SU-DHL-6 (cell line): ENCODE measurements around the gene LRRC8A.

Source experiments
- H2AFZ ChIP-seq: fragments of 200-600 bp; sonication (generic); 2 replicates; pipeline ENCODE4 v1.6.1; 2014; ENCODE audit warnings: low read depth, mild to moderate bottlenecking, moderate library complexity, mixed read lengths, antibody characterized with exemption, low read length; ENCODE audit not compliant: severe bottlenecking
- H3F3A ChIP-seq: fragments of 200-600 bp; shearing (Covaris generic); 2 replicates; pipeline ENCODE4 v1.6.0; 2016; ENCODE audit warnings: antibody characterized with exemption, mild to moderate bottlenecking; ENCODE audit not compliant: insufficient read depth
- H3K27ac ChIP-seq: fragments of 200-600 bp; sonication (generic); 2 replicates; pipeline ENCODE4 v1.5.1; 2016; ENCODE audit warnings: low read depth, mild to moderate bottlenecking, low read length, moderate library complexity, mixed read lengths
- H3K27me3 ChIP-seq: fragments of 200-600 bp; sonication (generic), shearing (Covaris generic); 2 replicates; pipeline ENCODE4 v1.6.0; 2014; ENCODE audit warnings: mild to moderate bottlenecking, low read length
- H3K36me3 ChIP-seq: fragments of 200-600 bp; sonication (generic); 2 replicates; pipeline ENCODE4 v1.6.1; 2014; ENCODE audit warnings: mild to moderate bottlenecking, low read length, mixed read lengths
- H3K4me2 ChIP-seq: fragments of 300-600, 200-600 bp; shearing (Covaris generic), sonication (generic); 2 replicates; pipeline ENCODE4 v1.6.0; 2014; ENCODE audit warnings: low read length, low read depth, mild to moderate bottlenecking; ENCODE audit not compliant: poor library complexity, severe bottlenecking
- H3K4me3 ChIP-seq: fragments of 200-600 bp; sonication (generic); 2 replicates; pipeline ENCODE4 v1.5.1; 2014; ENCODE audit warnings: antibody characterized with exemption, low read length, mild to moderate bottlenecking, mixed read lengths; ENCODE audit not compliant: insufficient read depth, poor library complexity, severe bottlenecking
- H3K79me2 ChIP-seq: fragments of 200-600 bp; sonication (generic); 2 replicates; pipeline ENCODE4 v1.6.1; 2014; ENCODE audit warnings: mild to moderate bottlenecking, low read length, moderate library complexity; ENCODE audit not compliant: insufficient read depth
- H3K9ac ChIP-seq: fragments of 200-600 bp; sonication (generic); 2 replicates; pipeline ENCODE4 v1.7.0; 2014; ENCODE audit warnings: mild to moderate bottlenecking, low read length
- H3K9me2 ChIP-seq: fragments of 200-600 bp; sonication (generic); replicated peaks from 2 replicates; pipeline ENCODE4 v1.6.1; 2014; ENCODE audit warnings: low read length; ENCODE audit not compliant: insufficient read depth
- H3K9me3 ChIP-seq: fragments of 200-600 bp; sonication (generic); 2 replicates; pipeline ENCODE4 v1.6.1; 2014; ENCODE audit warnings: low read length, mixed read lengths; ENCODE audit not compliant: insufficient read depth
- H4K20me1 ChIP-seq: fragments of 200-600 bp; sonication (generic); 2 replicates; pipeline ENCODE4 v1.6.1; 2014; ENCODE audit warnings: low read depth, mild to moderate bottlenecking, antibody characterized with exemption, low read length, moderate library complexity, mixed read lengths
- CTCF ChIP-seq: fragments of 200-600 bp; sonication (generic); IDR thresholded peaks from one replicate; pipeline ENCODE4 v1.5.1; 2017; ENCODE audit warnings: antibody characterized with exemption, mild to moderate bottlenecking, low read length, moderate library complexity; ENCODE audit not compliant: insufficient read depth, poor library complexity, severe bottlenecking
- EZH2phosphoT487 ChIP-seq: fragments of 200-600 bp; sonication (generic), shearing (Covaris generic); conservative IDR thresholded peaks from 2 replicates; pipeline ENCODE4 v1.6.1; 2018; ENCODE audit warnings: mild to moderate bottlenecking, antibody characterized with exemption, low read length, moderate library complexity, mixed read lengths

Gene LRRC8A

GRCh38 chr9:128893354-128893753 lies 11.4 kb downstream of the LRRC8A start:
- Histone ChIP-seq H3K9ac (no peak overlapping the region), H3K27me3 (no peaks in the 10 kb centered on the region), H3K4me2 (no peak overlapping the region), H3K36me3 (no peaks in the 10 kb centered on the region), H3K9me2 (no peaks in the 10 kb centered on the region), H4K20me1 (no peaks in the 10 kb centered on the region; the same call in 1 of the 2 replicates), H3K9me3 (no peaks in the 10 kb centered on the region), H2AFZ (no peak overlapping the region), H3K4me3 (no peak overlapping the region), H3F3A (no peaks in the 10 kb centered on the region), H3K79me2 (peaks cover 18% of the 10 kb centered on the region), H3K27ac (no peak overlapping the region)
- TF ChIP-seq EZH2phosphoT487 = no peak
- no peak for TF ChIP-seq CTCF

DNA sequence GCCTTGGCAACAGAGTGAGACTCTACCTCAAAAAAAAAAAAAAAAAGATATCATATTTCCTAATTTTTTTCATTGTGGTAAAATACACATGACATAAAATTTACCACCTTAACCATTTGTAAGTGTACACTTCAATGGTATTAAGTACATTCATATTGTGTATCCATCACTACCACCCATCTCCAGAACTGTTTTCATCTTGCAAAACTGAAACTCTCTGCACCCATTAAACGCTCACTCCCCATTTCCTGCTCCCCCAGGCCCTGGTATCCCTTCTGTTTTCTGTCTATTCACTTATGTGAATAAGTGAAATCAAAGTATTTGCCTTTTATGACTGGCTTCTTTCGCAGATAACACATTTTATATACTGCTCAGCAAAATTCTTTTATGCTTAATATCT lies 12.8 kb downstream of the LRRC8A start:
- Histone ChIP-seq H3K79me2 (peaks cover 10% of the 10 kb centered on the region), H3K4me3 (no peak overlapping the region), H4K20me1 (no peaks in the 10 kb centered on the region; the same call in 1 of the 2 replicates), H3K9me3 (no peaks in the 10 kb centered on the region), H3K36me3 (no peaks in the 10 kb centered on the region), H3F3A (no peaks in the 10 kb centered on the region), H3K4me2 (no peak overlapping the region), H2AFZ (no peak overlapping the region), H3K27me3 (no peaks in the 10 kb centered on the region), H3K9me2 (no peaks in the 10 kb centered on the region), H3K27ac (no peak overlapping the region), H3K9ac (no peak overlapping the region)
- no peak for TF ChIP-seq EZH2phosphoT487
- TF ChIP-seq CTCF = no peak

GRCh38 chr9:128895556-128895955 lies 13.6 kb downstream of the LRRC8A start:
- no peaks in the 10 kb centered on the region for H3F3A ChIP-seq
- no peaks in the 10 kb centered on the region for H3K9me3 ChIP-seq
- peaks cover 6% of the 10 kb centered on the region for H3K79me2 ChIP-seq
- TF ChIP-seq EZH2phosphoT487 = no peak
- no peak for TF ChIP-seq CTCF
- no peak overlapping the region for H2AFZ ChIP-seq
- no peaks in the 10 kb centered on the region for H3K36me3 ChIP-seq
- H4K20me1 ChIP-seq = no peaks in the 10 kb centered on the region
- H3K27me3 ChIP-seq = no peaks in the 10 kb centered on the region
- no peak overlapping the region for H3K9ac ChIP-seq
- H3K9me2 ChIP-seq = no peaks in the 10 kb centered on the region
- no peak overlapping the region for H3K27ac ChIP-seq
- H3K4me3 ChIP-seq = no peak overlapping the region
- H3K4me2 ChIP-seq = no peak overlapping the region

- H4K20me1 ChIP-seq = no peaks in the 10 kb centered on the region
- no peaks in the 10 kb centered on the region for H3K27me3 ChIP-seq
- TF ChIP-seq CTCF = no peak
- TF ChIP-seq EZH2phosphoT487 = no peak
- no peaks in the 10 kb centered on the region for H3K9me2 ChIP-seq
- no peaks in the 10 kb centered on the region for H3K9me3 ChIP-seq
- H3K36me3 ChIP-seq = no peaks in the 10 kb centered on the region
- H2AFZ ChIP-seq = no peak overlapping the region
- no peak overlapping the region for H3K4me3 ChIP-seq
- no peak overlapping the region for H3K4me2 ChIP-seq
- no peak overlapping the region for H3K9ac ChIP-seq
- H3K79me2 ChIP-seq = peaks cover 8% of the 10 kb centered on the region; the same call in 1 of the 2 replicates
- H3F3A ChIP-seq = no peaks in the 10 kb centered on the region
- no peak overlapping the region for H3K27ac ChIP-seq
These were observed 16.4 kb downstream of the LRRC8A start for GRCh38 chr9:128898382-128898781.
